Neural progenitor cell (in vitro differentiated cells): Measurements from ENCODE around the gene KLK2.

Experiments used
- EZH2 ChIP-seq: fragments of 200-600 bp; sonication (generic); IDR thresholded peaks from 2 replicates; pipeline ENCODE4 v1.6.1; 2017; ENCODE audit warnings: antibody characterized with exemption, mild to moderate bottlenecking, moderate library complexity
- TF ChIP-seq, protein P1 (sequence below): fragments of 200-600 bp; sonication (generic); IDR thresholded peaks from 2 replicates; pipeline ENCODE4 v1.5.1; 2017; ENCODE audit warnings: antibody characterized with exemption, mild to moderate bottlenecking

- TF ChIP-seq, protein P1, sequence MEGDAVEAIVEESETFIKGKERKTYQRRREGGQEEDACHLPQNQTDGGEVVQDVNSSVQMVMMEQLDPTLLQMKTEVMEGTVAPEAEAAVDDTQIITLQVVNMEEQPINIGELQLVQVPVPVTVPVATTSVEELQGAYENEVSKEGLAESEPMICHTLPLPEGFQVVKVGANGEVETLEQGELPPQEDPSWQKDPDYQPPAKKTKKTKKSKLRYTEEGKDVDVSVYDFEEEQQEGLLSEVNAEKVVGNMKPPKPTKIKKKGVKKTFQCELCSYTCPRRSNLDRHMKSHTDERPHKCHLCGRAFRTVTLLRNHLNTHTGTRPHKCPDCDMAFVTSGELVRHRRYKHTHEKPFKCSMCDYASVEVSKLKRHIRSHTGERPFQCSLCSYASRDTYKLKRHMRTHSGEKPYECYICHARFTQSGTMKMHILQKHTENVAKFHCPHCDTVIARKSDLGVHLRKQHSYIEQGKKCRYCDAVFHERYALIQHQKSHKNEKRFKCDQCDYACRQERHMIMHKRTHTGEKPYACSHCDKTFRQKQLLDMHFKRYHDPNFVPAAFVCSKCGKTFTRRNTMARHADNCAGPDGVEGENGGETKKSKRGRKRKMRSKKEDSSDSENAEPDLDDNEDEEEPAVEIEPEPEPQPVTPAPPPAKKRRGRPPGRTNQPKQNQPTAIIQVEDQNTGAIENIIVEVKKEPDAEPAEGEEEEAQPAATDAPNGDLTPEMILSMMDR: no peak
- TF ChIP-seq EZH2: no peak
Observed at GRCh38 chr19:50908336-50908735, 35.1 kb downstream of the KLK2 start.
